SK-N-SH treated with all-trans-retinoic acid at 6 μM for 48 hours (cell line): ENCODE measurements around the gene PAXIP1.

Source experiments
- ATAC-seq: fragments of 200-7000 bp; cut with Tn5 transposase; 3 replicates; pipeline ENCODE4 v1.9.1; 2020; ENCODE audit warnings: mild to moderate bottlenecking, moderate library complexity
- ARNTL ChIP-seq: fragments of 450-650 bp; formaldehyde crosslinking; IDR thresholded peaks from 2 replicates; pipeline ENCODE4 v1.5.0; 2020; ENCODE audit warnings: low read depth, mild to moderate bottlenecking, moderate library complexity, borderline replicate concordance
- BACH2 ChIP-seq: fragments of 250-450 bp; sonication (Bioruptor Pico); IDR thresholded peaks from 2 replicates; pipeline ENCODE4 v1.9.0; 2021; ENCODE audit warnings: mild to moderate bottlenecking, borderline replicate concordance
- CREB5 ChIP-seq: fragments of 250-450 bp; sonication (Bioruptor Pico); IDR thresholded peaks from 2 replicates; pipeline ENCODE4 v1.5.1; 2020; ENCODE audit warnings: low read depth, mild to moderate bottlenecking, moderate library complexity
- CSDC2 ChIP-seq: fragments of 250-450 bp; sonication (Bioruptor Pico); IDR thresholded peaks from 2 replicates; pipeline ENCODE4 v1.5.0; 2020; ENCODE audit warnings: mild to moderate bottlenecking, moderate library complexity
- CSRNP3 ChIP-seq: fragments of 250-450 bp; sonication (Bioruptor Pico); IDR thresholded peaks from 2 replicates; pipeline ENCODE4 v1.5.1; 2021; ENCODE audit warnings: mild to moderate bottlenecking, moderate library complexity
- ESRRG ChIP-seq: fragments of 250-450 bp; sonication (Bioruptor Pico); IDR thresholded peaks from 2 replicates; pipeline ENCODE4 v1.6.1; 2021; ENCODE audit warnings: mild to moderate bottlenecking
- GLIS3 ChIP-seq: fragments of 250-450 bp; sonication (Bioruptor Pico); IDR thresholded peaks from 2 replicates; pipeline ENCODE4 v1.5.0; 2020; ENCODE audit warnings: mild to moderate bottlenecking, moderate library complexity
- ISL1 ChIP-seq: fragments of 250-450 bp; sonication (Bioruptor Pico); IDR thresholded peaks from 2 replicates; pipeline ENCODE4 v2.1.2; 2022; ENCODE audit warnings: mild to moderate bottlenecking, moderate library complexity
- OSR1 ChIP-seq: fragments of 250-450 bp; sonication (Bioruptor Pico); IDR thresholded peaks from 2 replicates; pipeline ENCODE4 v1.8.0; 2022; ENCODE audit warnings: moderate library complexity, mild to moderate bottlenecking, inconsistent platforms
- PATZ1 ChIP-seq: fragments of 250-450 bp; sonication (Bioruptor Pico); IDR thresholded peaks from 2 replicates; pipeline ENCODE4 v1.8.0; 2020; ENCODE audit warnings: mild to moderate bottlenecking, moderate library complexity, borderline replicate concordance
- POU6F1 ChIP-seq: fragments of 250-450 bp; sonication (Bioruptor Pico); IDR thresholded peaks from 2 replicates; pipeline ENCODE4 v1.8.0; 2021; ENCODE audit warnings: low read depth, mild to moderate bottlenecking, moderate library complexity, borderline replicate concordance
- PPARA ChIP-seq: fragments of 250-450 bp; sonication (Bioruptor Pico); IDR thresholded peaks from 2 replicates; pipeline ENCODE4 v1.5.0; 2020; ENCODE audit warnings: mild to moderate bottlenecking, borderline replicate concordance
- RARB ChIP-seq: fragments of 250-450 bp; sonication (Bioruptor Pico); IDR thresholded peaks from 2 replicates; pipeline ENCODE4 v1.8.0; 2021; ENCODE audit warnings: mild to moderate bottlenecking, moderate library complexity
- SNAI2 ChIP-seq: fragments of 250-450 bp; sonication (Bioruptor Pico); IDR thresholded peaks from 2 replicates; pipeline ENCODE4 v1.5.0; 2020; ENCODE audit warnings: mild to moderate bottlenecking, moderate library complexity
- TCF4 ChIP-seq: fragments of 250-450 bp; sonication (Bioruptor Pico); IDR thresholded peaks from 2 replicates; pipeline ENCODE4 v1.8.0; 2021; ENCODE audit warnings: mild to moderate bottlenecking, moderate library complexity, borderline replicate concordance
- TOX ChIP-seq: fragments of 250-450 bp; sonication (Bioruptor Pico); IDR thresholded peaks from 2 replicates; pipeline ENCODE4 v1.8.0; 2021; ENCODE audit warnings: mild to moderate bottlenecking, moderate library complexity, borderline replicate concordance
- TSHZ2 ChIP-seq: fragments of 250-450 bp; sonication (Bioruptor Pico); IDR thresholded peaks from 2 replicates; pipeline ENCODE4 v1.5.0; 2020; ENCODE audit warnings: mild to moderate bottlenecking, moderate library complexity
- ZC3H10 ChIP-seq: fragments of 250-450 bp; sonication (Bioruptor Pico); IDR thresholded peaks from 2 replicates; pipeline ENCODE4 v1.5.1; 2021; ENCODE audit warnings: mild to moderate bottlenecking, moderate library complexity
- ZFP3 ChIP-seq: fragments of 250-450 bp; sonication (Bioruptor Pico); IDR thresholded peaks from 2 replicates; pipeline ENCODE4 v1.5.0; 2020; ENCODE audit warnings: mild to moderate bottlenecking, moderate library complexity
- ZFP30 ChIP-seq: fragments of 450-650 bp; formaldehyde crosslinking; IDR thresholded peaks from 2 replicates; pipeline ENCODE4 v1.5.0; 2022; ENCODE audit warnings: mild to moderate bottlenecking, moderate library complexity
- ZNF565 ChIP-seq: fragments of 450-650 bp; formaldehyde crosslinking; conservative IDR thresholded peaks from 2 replicates; pipeline ENCODE4 v1.5.0; 2020; ENCODE audit warnings: low read depth, mild to moderate bottlenecking, moderate library complexity
- ZNF8 ChIP-seq: fragments of 450-650 bp; formaldehyde crosslinking; IDR thresholded peaks from 2 replicates; pipeline ENCODE4 v1.5.0; 2020; ENCODE audit warnings: mild to moderate bottlenecking, moderate library complexity

Gene PAXIP1

GRCh38 chr7:154918741-154919140 lies 84.2 kb downstream of the PAXIP1 start:
- no peak for TF ChIP-seq SNAI2 (CRISPR knock-in tag)
- TF ChIP-seq TOX (CRISPR knock-in tag): no peak
- TF ChIP-seq POU6F1 (CRISPR knock-in tag): no peak
- no peak for TF ChIP-seq ARNTL (CRISPR knock-in tag)
- no peak for TF ChIP-seq CREB5 (CRISPR knock-in tag)
- TF ChIP-seq CSDC2 (CRISPR knock-in tag): no peak
- no peak for TF ChIP-seq ESRRG (CRISPR knock-in tag)
- no peak for TF ChIP-seq ZNF565 (CRISPR knock-in tag)
- TF ChIP-seq RARB (CRISPR knock-in tag): no peak
- TF ChIP-seq PPARA: no peak
- no peak for TF ChIP-seq ZFP3 (CRISPR knock-in tag)
- no peak for TF ChIP-seq TCF4 (CRISPR knock-in tag)
- no peak for TF ChIP-seq ZFP30 (CRISPR knock-in tag)
- no peak for TF ChIP-seq PATZ1
- no peak for TF ChIP-seq BACH2
- TF ChIP-seq OSR1 (CRISPR knock-in tag): no peak
- TF ChIP-seq TSHZ2 (CRISPR knock-in tag): no peak
- no peak for ATAC-seq

- ATAC-seq: no peak
- TF ChIP-seq OSR1 (CRISPR knock-in tag) (no peak), ZNF565 (CRISPR knock-in tag) (no peak), POU6F1 (CRISPR knock-in tag) (no peak), ARNTL (CRISPR knock-in tag) (no peak), TOX (CRISPR knock-in tag) (no peak), BACH2 (no peak), ZNF8 (CRISPR knock-in tag) (no peak), GLIS3 (CRISPR knock-in tag) (no peak), PPARA (no peak), CSRNP3 (CRISPR knock-in tag) (no peak), CSDC2 (CRISPR knock-in tag) (no peak), ISL1 (CRISPR knock-in tag) (no peak), ZFP3 (CRISPR knock-in tag) (no peak), ZFP30 (CRISPR knock-in tag) (no peak), TSHZ2 (CRISPR knock-in tag) (no peak), ESRRG (CRISPR knock-in tag) (no peak), ZC3H10 (CRISPR knock-in tag) (no peak)
These were observed 84.7 kb downstream of the PAXIP1 start for GRCh38 chr7:154918266-154918665.
